HepG2 (cell line): ENCODE data around the gene CXCR2. TPM values are rescaled to one million over a fixed set of nuclear protein-coding genes. Genes with fewer than 3 reads are reported as not detected.

Experiments used
- BCL6 ChIP-seq: IDR thresholded peaks from 2 replicates; pipeline ENCODE4 v1.6.1; 2016; ENCODE audit warnings: missing genetic modification reagents, missing compliant biosample characterization
- CEBPG ChIP-seq: IDR thresholded peaks from 2 replicates; pipeline ENCODE4 v1.6.1; 2016
- ELF1 ChIP-seq: sonication (generic); formaldehyde crosslinking; IDR thresholded peaks from 2 replicates; pipeline ENCODE4 v1.4.0; 2020; ENCODE audit warnings: missing genetic modification reagents
- ELF3 ChIP-seq: IDR thresholded peaks from 2 replicates; pipeline ENCODE4 v1.6.1; 2016; ENCODE audit warnings: missing genetic modification reagents, missing compliant biosample characterization
- FOXA3 ChIP-seq: IDR thresholded peaks from 2 replicates; pipeline ENCODE4 v1.6.1; 2016; ENCODE audit warnings: missing genetic modification reagents, missing compliant biosample characterization
- FOXK1 ChIP-seq: sonication (generic); formaldehyde crosslinking; IDR thresholded peaks from 2 replicates; pipeline ENCODE4 v1.4.0; 2020; ENCODE audit warnings: low read depth, missing genetic modification reagents, borderline replicate concordance
- GATAD1 ChIP-seq: IDR thresholded peaks from 2 replicates; pipeline ENCODE4 v1.6.1; 2016; ENCODE audit warnings: missing genetic modification reagents, missing compliant biosample characterization
- GATAD2A ChIP-seq: IDR thresholded peaks from 2 replicates; pipeline ENCODE4 v1.6.1; 2016
- HNF4A ChIP-seq: sonication (generic); formaldehyde crosslinking; IDR thresholded peaks from 2 replicates; pipeline ENCODE4 v1.4.0; 2020; ENCODE audit warnings: missing genetic modification reagents
- NCOA2 ChIP-seq: sonication (generic); formaldehyde crosslinking; IDR thresholded peaks from 2 replicates; pipeline ENCODE4 v1.8.0; 2022; ENCODE audit warnings: inconsistent platforms
- RARA ChIP-seq: IDR thresholded peaks from 2 replicates; pipeline ENCODE4 v1.6.1; 2016; ENCODE audit warnings: missing genetic modification reagents, missing compliant biosample characterization
- RXRB ChIP-seq: IDR thresholded peaks from 2 replicates; pipeline ENCODE4 v1.6.1; 2016; ENCODE audit warnings: borderline replicate concordance, missing genetic modification reagents, missing compliant biosample characterization
- SALL1 ChIP-seq: sonication (generic); formaldehyde crosslinking; IDR thresholded peaks from 2 replicates; pipeline ENCODE4 v1.8.0; 2022; ENCODE audit warnings: mild to moderate bottlenecking, missing genetic modification reagents
- SAP130 ChIP-seq: IDR thresholded peaks from 2 replicates; pipeline ENCODE4 v1.6.1; 2016; ENCODE audit warnings: low read depth
- SKI ChIP-seq: fragments of 450-650 bp; IDR thresholded peaks from one replicate; pipeline ENCODE4 v1.6.1; 2018; ENCODE audit warnings: mild to moderate bottlenecking; ENCODE audit not compliant: partially characterized antibody
- TCF7L2 ChIP-seq: IDR thresholded peaks from 2 replicates; pipeline ENCODE4 v1.6.1; 2011; ENCODE audit warnings: mild to moderate bottlenecking, low read depth, low read length, moderate library complexity
- ZBTB8A ChIP-seq: sonication (generic); formaldehyde crosslinking; IDR thresholded peaks from 2 replicates; pipeline ENCODE4 v1.4.0; 2020; ENCODE audit warnings: mild to moderate bottlenecking, low read depth, missing genetic modification reagents, borderline replicate concordance
- polyA plus RNA-seq, 8 experiments: library from polyadenylated mRNA; depleted of rRNA in 3 of 8; stranded (reverse) in 7 of 8; unstranded in 1 of 8; fragments of >200 nt; fragmentation: Illumina TruSeq in 4 of 8; extraction: Trizol in 4 of 8; gene quantifications; 2 replicates each; pipeline versions ENCODE4 v1.2.1 to v1.2.3, GENCODE V29; 2011 to 2016; ENCODE audit warnings: low read depth in 4 of 8, missing spikeins in 1 of 8, mixed read lengths in 1 of 8; ENCODE audit not compliant: insufficient read depth in 1 of 8
- total RNA-seq, 5 experiments: library from RNA; depleted of rRNA; stranded (reverse); fragments of >200 nt; fragmentation: Illumina TruSeq; extraction: Trizol; gene quantifications; 2 replicates each; pipeline ENCODE4 v1.2.3, GENCODE V29; 2016; ENCODE audit warnings: low read depth in 1 of 5
- TF ChIP-seq, protein P1 (sequence below): sonication (generic); formaldehyde crosslinking; IDR thresholded peaks from 2 replicates; pipeline ENCODE4 v1.8.1; 2023; ENCODE audit warnings: missing genetic modification reagents, inconsistent platforms, borderline replicate concordance
- TF ChIP-seq, protein P2 (sequence below): IDR thresholded peaks from 2 replicates; pipeline ENCODE4 v1.4.0; 2020; ENCODE audit warnings: mild to moderate bottlenecking, missing genetic modification reagents
- TF ChIP-seq, protein P3 (sequence below): sonication (generic); formaldehyde crosslinking; conservative IDR thresholded peaks from 2 replicates; pipeline ENCODE4 v1.4.0; 2020; ENCODE audit warnings: mild to moderate bottlenecking, missing genetic modification reagents, moderate library complexity
- TF ChIP-seq, protein P4 (sequence below): sonication (generic); formaldehyde crosslinking; IDR thresholded peaks from 2 replicates; pipeline ENCODE4 v1.4.0; 2020; ENCODE audit warnings: missing genetic modification reagents

CXCR2 gene
- total and polyA plus RNA-seq, 2 of the 13 experiments (the other 11 are each of a cell fraction or from before 2014, with no cell fraction given), result not detected

DNA sequence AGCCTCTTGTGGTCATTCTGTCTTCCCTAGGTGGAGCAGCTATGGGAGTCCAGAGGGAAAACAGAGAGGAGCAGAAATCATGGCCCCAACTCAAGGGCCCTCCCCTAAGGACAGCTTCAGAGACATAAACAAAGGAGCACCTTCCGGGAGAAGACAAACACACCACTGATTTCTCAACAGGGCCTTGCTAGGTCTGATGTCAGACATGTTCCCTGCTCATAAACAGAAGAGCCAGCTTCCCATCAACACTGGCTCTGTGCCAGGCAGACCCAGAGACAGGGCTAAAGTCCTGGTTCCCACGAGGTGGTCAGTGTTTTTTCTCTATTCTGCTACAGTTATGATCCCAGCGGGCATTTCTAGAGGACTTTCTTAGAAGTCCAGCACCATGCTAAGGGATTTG lies 19.3 kb downstream of the CXCR2 start (continued):
- TF ChIP-seq HNF4A (peak; percentile 53), ZBTB8A (CRISPR knock-in tag) (no peak), NCOA2 (CRISPR knock-in tag) (0 out of 2 replicates have a peak, but pooled peaks have one; percentile 15), BCL6 (CRISPR knock-in tag) (peak; percentile 64), SALL1 (CRISPR knock-in tag) (peak; percentile 42), GATAD1 (CRISPR knock-in tag) (0 out of 2 replicates have a peak, but pooled peaks have one; percentile 31), ELF3 (CRISPR knock-in tag) (0 out of 2 replicates have a peak, but pooled peaks have one; percentile 25), RARA (CRISPR knock-in tag) (0 out of 2 replicates have a peak, but pooled peaks have one; percentile 12), TCF7L2 (no peak), SAP130 (CRISPR knock-in tag) (0 out of 2 replicates have a peak, but pooled peaks have one; percentile 16), RXRB (0 out of 2 replicates have a peak, but pooled peaks have one; percentile 19), SKI (no peak), FOXA3 (CRISPR knock-in tag) (peak; percentile 46; the same call in 1 of the 2 replicates), ELF1 (CRISPR knock-in tag) (peak; percentile 30; the same call in 1 of the 2 replicates), GATAD2A (CRISPR knock-in tag) (peak; percentile 62), CEBPG (CRISPR knock-in tag) (peak; percentile 43; the same call in 1 of the 2 replicates), FOXK1 (CRISPR knock-in tag) (peak; percentile 83; the same call in 1 of the 2 replicates)
- TF ChIP-seq, protein P1, sequence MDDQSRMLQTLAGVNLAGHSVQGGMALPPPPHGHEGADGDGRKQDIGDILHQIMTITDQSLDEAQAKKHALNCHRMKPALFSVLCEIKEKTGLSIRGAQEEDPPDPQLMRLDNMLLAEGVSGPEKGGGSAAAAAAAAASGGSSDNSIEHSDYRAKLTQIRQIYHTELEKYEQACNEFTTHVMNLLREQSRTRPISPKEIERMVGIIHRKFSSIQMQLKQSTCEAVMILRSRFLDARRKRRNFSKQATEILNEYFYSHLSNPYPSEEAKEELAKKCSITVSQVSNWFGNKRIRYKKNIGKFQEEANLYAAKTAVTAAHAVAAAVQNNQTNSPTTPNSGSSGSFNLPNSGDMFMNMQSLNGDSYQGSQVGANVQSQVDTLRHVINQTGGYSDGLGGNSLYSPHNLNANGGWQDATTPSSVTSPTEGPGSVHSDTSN (CRISPR knock-in tag), result no peak
- TF ChIP-seq, protein P2, sequence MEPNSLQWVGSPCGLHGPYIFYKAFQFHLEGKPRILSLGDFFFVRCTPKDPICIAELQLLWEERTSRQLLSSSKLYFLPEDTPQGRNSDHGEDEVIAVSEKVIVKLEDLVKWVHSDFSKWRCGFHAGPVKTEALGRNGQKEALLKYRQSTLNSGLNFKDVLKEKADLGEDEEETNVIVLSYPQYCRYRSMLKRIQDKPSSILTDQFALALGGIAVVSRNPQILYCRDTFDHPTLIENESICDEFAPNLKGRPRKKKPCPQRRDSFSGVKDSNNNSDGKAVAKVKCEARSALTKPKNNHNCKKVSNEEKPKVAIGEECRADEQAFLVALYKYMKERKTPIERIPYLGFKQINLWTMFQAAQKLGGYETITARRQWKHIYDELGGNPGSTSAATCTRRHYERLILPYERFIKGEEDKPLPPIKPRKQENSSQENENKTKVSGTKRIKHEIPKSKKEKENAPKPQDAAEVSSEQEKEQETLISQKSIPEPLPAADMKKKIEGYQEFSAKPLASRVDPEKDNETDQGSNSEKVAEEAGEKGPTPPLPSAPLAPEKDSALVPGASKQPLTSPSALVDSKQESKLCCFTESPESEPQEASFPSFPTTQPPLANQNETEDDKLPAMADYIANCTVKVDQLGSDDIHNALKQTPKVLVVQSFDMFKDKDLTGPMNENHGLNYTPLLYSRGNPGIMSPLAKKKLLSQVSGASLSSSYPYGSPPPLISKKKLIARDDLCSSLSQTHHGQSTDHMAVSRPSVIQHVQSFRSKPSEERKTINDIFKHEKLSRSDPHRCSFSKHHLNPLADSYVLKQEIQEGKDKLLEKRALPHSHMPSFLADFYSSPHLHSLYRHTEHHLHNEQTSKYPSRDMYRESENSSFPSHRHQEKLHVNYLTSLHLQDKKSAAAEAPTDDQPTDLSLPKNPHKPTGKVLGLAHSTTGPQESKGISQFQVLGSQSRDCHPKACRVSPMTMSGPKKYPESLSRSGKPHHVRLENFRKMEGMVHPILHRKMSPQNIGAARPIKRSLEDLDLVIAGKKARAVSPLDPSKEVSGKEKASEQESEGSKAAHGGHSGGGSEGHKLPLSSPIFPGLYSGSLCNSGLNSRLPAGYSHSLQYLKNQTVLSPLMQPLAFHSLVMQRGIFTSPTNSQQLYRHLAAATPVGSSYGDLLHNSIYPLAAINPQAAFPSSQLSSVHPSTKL (CRISPR knock-in tag), result peak; percentile 51
- TF ChIP-seq, protein P3, sequence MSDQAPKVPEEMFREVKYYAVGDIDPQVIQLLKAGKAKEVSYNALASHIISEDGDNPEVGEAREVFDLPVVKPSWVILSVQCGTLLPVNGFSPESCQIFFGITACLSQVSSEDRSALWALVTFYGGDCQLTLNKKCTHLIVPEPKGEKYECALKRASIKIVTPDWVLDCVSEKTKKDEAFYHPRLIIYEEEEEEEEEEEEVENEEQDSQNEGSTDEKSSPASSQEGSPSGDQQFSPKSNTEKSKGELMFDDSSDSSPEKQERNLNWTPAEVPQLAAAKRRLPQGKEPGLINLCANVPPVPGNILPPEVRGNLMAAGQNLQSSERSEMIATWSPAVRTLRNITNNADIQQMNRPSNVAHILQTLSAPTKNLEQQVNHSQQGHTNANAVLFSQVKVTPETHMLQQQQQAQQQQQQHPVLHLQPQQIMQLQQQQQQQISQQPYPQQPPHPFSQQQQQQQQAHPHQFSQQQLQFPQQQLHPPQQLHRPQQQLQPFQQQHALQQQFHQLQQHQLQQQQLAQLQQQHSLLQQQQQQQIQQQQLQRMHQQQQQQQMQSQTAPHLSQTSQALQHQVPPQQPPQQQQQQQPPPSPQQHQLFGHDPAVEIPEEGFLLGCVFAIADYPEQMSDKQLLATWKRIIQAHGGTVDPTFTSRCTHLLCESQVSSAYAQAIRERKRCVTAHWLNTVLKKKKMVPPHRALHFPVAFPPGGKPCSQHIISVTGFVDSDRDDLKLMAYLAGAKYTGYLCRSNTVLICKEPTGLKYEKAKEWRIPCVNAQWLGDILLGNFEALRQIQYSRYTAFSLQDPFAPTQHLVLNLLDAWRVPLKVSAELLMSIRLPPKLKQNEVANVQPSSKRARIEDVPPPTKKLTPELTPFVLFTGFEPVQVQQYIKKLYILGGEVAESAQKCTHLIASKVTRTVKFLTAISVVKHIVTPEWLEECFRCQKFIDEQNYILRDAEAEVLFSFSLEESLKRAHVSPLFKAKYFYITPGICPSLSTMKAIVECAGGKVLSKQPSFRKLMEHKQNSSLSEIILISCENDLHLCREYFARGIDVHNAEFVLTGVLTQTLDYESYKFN (CRISPR knock-in tag), result 0 out of 2 replicates have a peak, but pooled peaks have one; percentile 18
- TF ChIP-seq, protein P4, sequence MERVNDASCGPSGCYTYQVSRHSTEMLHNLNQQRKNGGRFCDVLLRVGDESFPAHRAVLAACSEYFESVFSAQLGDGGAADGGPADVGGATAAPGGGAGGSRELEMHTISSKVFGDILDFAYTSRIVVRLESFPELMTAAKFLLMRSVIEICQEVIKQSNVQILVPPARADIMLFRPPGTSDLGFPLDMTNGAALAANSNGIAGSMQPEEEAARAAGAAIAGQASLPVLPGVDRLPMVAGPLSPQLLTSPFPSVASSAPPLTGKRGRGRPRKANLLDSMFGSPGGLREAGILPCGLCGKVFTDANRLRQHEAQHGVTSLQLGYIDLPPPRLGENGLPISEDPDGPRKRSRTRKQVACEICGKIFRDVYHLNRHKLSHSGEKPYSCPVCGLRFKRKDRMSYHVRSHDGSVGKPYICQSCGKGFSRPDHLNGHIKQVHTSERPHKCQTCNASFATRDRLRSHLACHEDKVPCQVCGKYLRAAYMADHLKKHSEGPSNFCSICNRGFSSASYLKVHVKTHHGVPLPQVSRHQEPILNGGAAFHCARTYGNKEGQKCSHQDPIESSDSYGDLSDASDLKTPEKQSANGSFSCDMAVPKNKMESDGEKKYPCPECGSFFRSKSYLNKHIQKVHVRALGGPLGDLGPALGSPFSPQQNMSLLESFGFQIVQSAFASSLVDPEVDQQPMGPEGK (CRISPR knock-in tag), result peak; percentile 33; the same call in 1 of the 2 replicates
